GM12801 (cell line): ENCODE results near the gene LARGE2.

Experiments
- CTCF ChIP-seq: IDR thresholded peaks from one replicate; pipeline ENCODE4 v1.5.1; 2011; ENCODE audit warnings: control low read depth; ENCODE audit not compliant: insufficient read length; ENCODE audit errors: extremely low read depth

Gene LARGE2

GRCh38 chr11:45926001-45926401, 3.5 kb downstream of the LARGE2 start:
- no peak for TF ChIP-seq CTCF

- TF ChIP-seq CTCF = no peak
Measured at GRCh38 chr11:45926536-45927331, 4.3 kb downstream of the LARGE2 start.

GRCh38 chr11:45927332-45927683, 4.9 kb downstream of the LARGE2 start:
- no peak for TF ChIP-seq CTCF

- TF ChIP-seq CTCF = no peak
Measured at GRCh38 chr11:45927684-45928413, 5.4 kb downstream of the LARGE2 start.

GRCh38 chr11:45928535-45929215, 6.2 kb downstream of the LARGE2 start:
- TF ChIP-seq CTCF = no peak

GRCh38 chr11:45929486-45930030, 7.1 kb downstream of the LARGE2 start:
- TF ChIP-seq CTCF = no peak
